22Rv1 (cell line): Measurements from ENCODE around the gene CRY1.
"Not testable (repeated sequence)": the region's sequence is repeated elsewhere in the genome, so short reads cannot be mapped to it uniquely, and the experiment has no call there.

Experiments
- H3K27ac ChIP-seq: fragments of 450-650 bp; 2 replicates; pipeline ENCODE4 v1.5.1; 2017
- ZFX ChIP-seq: fragments of 450-650 bp; IDR thresholded peaks from 2 replicates; pipeline ENCODE4 v1.6.1; 2017; ENCODE audit warnings: antibody characterized with exemption, borderline replicate concordance
- TF ChIP-seq, protein P1 (sequence below): fragments of 450-650 bp; IDR thresholded peaks from 2 replicates; pipeline ENCODE4 v1.5.1; 2017; ENCODE audit warnings: mild to moderate bottlenecking

CRY1 gene

DNA sequence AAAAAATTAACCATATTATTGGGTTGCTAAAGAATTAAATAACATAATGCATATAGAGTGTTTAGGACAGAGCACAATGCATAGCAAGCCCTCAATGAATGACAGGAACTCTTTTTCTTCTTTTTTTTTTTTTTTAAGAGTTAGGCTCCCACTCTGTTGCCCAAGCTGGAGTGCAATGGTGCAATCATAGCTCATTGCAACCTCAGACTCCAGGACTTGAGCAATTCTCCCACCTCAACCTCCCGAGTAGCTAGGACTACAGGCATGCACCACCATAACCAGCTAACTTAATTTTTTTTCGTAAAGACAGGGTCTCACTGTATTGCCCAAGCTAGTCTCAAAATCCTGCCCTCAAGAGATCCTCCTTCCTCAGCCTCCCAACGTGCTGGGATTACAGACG is 85.9 kb downstream of the CRY1 start:
- H3K27ac ChIP-seq: no peak overlapping the region
- TF ChIP-seq, protein P1, sequence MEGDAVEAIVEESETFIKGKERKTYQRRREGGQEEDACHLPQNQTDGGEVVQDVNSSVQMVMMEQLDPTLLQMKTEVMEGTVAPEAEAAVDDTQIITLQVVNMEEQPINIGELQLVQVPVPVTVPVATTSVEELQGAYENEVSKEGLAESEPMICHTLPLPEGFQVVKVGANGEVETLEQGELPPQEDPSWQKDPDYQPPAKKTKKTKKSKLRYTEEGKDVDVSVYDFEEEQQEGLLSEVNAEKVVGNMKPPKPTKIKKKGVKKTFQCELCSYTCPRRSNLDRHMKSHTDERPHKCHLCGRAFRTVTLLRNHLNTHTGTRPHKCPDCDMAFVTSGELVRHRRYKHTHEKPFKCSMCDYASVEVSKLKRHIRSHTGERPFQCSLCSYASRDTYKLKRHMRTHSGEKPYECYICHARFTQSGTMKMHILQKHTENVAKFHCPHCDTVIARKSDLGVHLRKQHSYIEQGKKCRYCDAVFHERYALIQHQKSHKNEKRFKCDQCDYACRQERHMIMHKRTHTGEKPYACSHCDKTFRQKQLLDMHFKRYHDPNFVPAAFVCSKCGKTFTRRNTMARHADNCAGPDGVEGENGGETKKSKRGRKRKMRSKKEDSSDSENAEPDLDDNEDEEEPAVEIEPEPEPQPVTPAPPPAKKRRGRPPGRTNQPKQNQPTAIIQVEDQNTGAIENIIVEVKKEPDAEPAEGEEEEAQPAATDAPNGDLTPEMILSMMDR: no peak
- TF ChIP-seq ZFX: no peak

GRCh38 chr12:107002665-107003064 is 90.7 kb downstream of the CRY1 start:
- not testable (repeated sequence) for H3K27ac ChIP-seq

DNA sequence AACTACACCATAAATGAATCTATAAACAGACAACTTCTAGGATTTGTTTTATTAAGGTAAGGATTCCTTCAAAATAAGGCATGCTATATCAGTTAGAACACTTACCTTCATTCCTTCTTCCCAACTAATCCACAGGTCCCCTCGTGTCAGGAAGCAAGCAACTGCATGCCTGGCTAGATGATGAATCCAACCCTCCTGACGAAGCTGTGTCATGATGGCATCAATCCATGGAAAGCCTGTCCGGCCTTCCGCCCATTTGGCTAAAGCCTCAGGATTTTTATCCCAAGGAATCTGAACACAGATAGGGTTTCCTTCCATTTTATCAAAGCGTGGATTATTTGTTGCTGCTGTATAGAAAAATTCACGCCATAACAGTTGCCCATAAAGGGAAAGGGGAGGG is 93.9 kb downstream of the CRY1 start:
- H3K27ac ChIP-seq: no peak overlapping the region
- TF ChIP-seq, protein P1: no peak
- no peak for TF ChIP-seq ZFX

- no peak overlapping the region for H3K27ac ChIP-seq
- no peak for TF ChIP-seq ZFX
- TF ChIP-seq, protein P1: no peak
These were observed 95.4 kb downstream of the CRY1 start for GRCh38 chr12:106997916-106998315.

DNA sequence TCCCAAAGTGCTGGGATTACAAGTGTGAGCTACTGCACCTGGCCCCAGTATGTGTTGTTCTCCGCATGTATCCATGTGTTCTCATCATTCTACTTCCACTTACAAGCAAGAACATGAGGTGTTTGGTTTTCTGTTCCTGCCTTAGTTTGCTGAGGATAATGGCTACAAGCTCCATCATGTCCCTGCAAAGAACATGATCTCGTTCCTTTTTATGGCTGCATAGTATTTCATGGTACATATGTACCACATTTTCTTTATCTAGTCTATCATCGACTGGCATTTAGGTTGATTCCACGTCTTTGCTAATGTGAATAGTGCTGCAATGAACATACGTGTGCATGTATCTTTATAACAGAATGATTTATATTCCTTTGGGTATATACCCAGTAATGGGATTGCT is 97.2 kb downstream of the CRY1 start:
- H3K27ac ChIP-seq: not testable (repeated sequence)

DNA sequence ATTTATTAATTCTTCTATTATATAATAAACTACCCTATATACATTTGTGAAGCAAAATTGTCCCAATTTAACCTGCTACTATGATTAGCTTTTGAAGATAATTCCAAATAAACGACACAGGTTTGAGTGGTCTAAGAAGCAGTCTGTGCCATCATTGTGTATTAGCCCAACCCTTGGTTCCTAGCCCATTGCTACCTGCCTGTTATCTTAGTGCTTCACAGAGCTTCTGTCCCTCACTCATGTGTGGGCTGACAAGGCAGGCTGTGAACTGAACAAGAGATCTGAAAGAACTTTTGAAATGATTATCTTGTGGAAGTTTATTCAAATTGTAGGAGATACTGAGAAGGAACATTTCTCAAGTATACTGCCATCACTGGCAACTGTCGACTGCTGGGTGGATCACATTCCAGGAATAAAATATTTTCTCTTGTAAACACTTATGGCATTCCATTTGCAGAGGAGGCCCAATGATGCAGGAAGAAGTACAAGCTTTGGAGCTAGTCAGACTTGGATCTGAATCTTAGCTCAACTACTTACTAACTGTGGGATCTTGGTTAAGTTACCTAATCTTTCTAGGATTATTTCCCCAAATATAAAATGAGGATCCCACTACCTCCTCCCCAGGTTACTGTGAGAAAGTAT is 98.6 kb downstream of the CRY1 start:
- H3K27ac ChIP-seq: no peak overlapping the region
- no peak for TF ChIP-seq ZFX
- TF ChIP-seq, protein P1: no peak

GRCh38 chr12:106987846-106988245 is 105.5 kb downstream of the CRY1 start:
- H3K27ac ChIP-seq: peak overlapping the region; percentile 55; the same call in 1 of the 2 replicates
- TF ChIP-seq ZFX: no peak
- TF ChIP-seq, protein P1: no peak

GRCh38 chr12:106986625-106987389 is 106.5 kb downstream of the CRY1 start, which contains the start of gene MTERF2:
Gene MTERF2, minus strand, starts transcription at chr12:106987146. Its CDS starts 8,432 bp downstream, at chr12:106978714.
- peak within 1 kb of the TSS; percentile 55 for H3K27ac ChIP-seq
- TF ChIP-seq, protein P1: peak; percentile 13; the same call in 1 of the 2 replicates
- no peak for TF ChIP-seq ZFX
